GM23248 (cell line): ENCODE data around the gene NAXD.

Source experiments
- EZH2 ChIP-seq: fragments of 200-600 bp; sonication (generic); IDR thresholded peaks from 2 replicates; pipeline ENCODE4 v1.6.1; 2018; ENCODE audit warnings: antibody characterized with exemption, mild to moderate bottlenecking; ENCODE audit not compliant: insufficient read depth, poor library complexity, severe bottlenecking
- EZH2phosphoT487 ChIP-seq: fragments of 200-600 bp; sonication (generic); IDR thresholded peaks from 2 replicates; pipeline ENCODE4 v1.6.1; 2018; ENCODE audit warnings: antibody characterized with exemption, moderate library complexity, mild to moderate bottlenecking, low read depth; ENCODE audit not compliant: insufficient read depth

GRCh38 chr13:110572778-110573118 lies 42.6 kb upstream of the NAXD start:
- TF ChIP-seq EZH2 (no peak), EZH2phosphoT487 (no peak)
